GM18867 (cell line): ENCODE results near the gene BMERB1.

Source experiments
- ATAC-seq: cut with Tn5 transposase; IDR thresholded peaks from one replicate; pipeline ENCODE4 v1.9.1; 2021; ENCODE audit warnings: mild to moderate bottlenecking, moderate library complexity; ENCODE audit not compliant: unreplicated experiment

BMERB1 gene

DNA sequence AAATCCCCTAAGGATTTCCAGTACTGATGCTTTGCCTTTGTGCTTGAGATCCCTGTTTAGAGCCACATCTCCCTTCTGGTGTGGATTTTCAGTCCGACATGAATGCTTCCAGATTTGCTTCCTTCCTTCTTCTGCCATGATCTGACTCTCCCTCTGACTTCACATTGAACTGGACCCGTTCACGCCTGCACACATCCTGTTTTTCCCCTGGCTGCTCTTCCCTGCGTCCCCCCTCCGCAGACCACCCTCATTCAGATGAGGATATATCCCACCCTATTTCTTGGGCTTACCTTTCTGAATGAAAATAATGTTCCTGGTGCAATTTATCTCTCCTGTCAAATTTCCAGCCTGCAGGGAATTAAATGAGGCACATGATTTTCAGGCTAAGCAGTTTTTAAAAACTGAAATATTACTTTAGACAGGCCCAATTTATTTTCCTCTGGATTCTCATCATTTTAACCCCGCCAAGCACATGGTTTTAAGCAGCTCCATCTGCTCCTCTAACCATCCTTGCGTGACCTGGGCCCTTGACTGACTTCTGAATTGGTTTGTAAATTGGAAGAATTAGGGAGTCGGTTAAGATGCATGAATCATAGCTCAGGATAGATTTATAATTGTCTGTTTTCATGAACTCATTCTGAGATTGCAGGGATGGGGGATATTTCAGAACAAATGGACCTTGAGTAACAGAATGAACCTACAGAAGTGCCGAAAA, 59.2 kb downstream of the BMERB1 start:
- ATAC-seq: no peak

DNA sequence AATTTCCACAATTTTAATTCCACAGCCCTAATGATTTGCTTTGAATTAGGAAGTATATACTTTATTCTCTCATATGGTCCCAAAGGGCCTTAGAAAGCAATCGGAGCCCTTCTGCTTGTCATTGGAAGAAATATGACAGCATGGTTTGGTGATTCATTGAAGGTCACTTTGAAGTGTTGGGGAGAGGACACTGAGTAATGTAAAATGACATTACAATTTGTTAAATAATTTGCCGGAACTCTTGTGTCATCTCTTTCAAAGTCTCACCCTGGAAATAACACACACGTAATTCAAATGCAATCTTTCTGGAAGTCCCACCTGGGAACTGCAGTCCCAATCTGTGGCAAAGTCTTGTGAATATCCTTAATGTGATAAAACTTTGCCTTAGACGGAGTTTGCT, 59.8 kb downstream of the BMERB1 start:
- no peak for ATAC-seq

DNA sequence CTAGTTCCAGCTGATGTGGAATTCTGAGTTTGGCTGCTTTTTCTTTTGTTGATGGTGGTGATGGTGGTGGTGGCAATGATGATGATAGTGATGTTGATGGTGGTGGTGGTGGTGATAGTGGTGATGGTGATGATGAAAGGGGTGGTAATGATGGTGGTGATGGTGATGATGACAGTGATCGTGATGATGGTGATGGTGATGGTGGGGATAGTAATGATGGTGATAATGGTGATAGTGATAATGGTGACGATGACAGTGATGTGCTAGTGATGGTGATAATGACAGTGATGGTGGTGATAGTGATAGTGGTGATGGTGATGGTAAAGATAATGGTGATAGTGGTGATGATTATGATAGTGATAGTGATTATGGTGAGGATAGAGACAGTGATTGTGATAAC, 61.5 kb downstream of the BMERB1 start:
- no peak for ATAC-seq

DNA sequence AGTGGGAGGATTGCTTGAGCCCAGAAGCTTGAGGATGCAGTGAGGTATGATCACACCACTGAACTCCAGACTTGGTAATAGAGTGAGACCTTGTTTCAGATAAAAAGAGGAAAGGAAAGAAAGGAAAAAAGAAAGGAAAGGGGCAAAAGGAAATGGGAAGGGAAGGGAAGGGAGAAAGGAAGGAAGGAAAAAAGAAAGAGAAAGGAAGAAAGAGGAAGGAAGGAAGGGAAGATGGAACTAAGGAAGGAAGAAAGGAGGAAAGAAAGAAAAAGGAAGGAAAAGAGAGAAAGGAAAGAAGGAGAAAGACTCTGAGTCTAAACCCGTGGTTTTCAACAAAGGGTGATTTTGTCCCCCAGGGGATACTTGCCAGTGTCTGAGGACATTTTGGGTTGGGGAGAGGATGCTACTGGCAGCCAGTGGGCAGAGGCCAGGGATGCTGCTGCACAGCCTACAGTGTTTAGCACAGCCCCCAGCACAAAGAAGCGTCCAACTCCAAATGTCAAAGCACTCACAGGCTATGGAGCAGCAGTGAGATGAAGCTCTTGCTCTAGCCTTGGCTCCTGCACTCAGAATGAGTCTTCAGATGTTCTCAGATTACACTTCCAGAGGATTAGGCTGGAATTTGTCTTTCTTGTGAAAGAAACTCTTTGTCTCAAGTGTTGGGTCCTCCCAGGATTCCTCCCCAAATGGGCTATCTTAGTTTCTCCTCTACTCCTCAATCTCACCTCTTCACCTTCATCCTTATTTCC, 64.2 kb downstream of the BMERB1 start:
- ATAC-seq: no peak

DNA sequence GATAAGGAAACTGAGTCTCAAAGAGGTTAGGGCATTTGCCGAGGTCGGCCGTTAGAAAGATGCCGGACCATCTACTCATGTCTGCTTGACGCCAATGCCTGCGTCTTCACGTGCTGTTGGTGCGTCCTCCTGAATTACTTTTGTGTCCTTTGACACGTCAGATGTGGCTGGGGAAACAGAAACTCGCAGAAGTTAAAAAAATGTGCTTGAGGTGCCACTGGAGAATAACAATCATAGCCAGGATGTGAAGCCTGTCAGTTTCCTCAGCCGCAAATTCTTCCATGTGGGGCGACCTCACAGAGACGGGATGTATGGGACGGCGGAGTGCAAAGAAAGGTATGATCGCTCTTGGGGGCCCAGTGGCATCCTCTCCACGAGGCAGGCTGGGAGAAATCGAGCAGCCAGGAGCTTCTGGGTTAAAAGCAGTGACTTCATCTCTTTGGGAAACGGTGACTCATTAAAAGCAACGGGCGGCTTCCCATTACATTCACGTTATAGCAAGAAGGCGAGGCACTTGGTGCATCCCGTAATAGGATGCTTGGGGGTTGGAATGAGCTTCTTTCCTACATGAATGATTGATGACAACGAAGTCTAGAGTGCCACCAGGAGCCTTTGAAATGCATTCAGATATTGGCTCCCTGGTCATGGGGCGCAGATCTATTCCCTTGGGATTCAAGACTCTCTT, 67.8 kb downstream of the BMERB1 start:
- ATAC-seq: no peak

DNA sequence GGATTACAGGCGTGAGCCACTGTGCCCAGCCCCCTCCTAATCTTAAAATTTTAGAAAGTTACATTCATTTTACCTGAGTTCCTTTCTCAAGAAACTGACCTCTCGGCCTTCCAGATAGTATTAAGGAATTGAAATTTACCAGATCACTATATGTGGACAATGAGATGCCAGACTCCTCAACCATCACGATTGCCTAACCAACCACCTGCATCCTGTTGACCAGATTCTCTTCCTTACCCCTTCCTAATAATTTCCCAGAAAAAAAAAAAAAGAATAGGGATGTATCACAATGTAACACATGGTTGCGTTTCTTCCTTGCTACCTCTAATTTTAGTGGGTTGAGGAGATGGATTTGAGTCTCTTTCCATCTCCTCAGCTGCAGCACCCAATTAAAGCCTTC, 72.1 kb downstream of the BMERB1 start:
- ATAC-seq: no peak

DNA sequence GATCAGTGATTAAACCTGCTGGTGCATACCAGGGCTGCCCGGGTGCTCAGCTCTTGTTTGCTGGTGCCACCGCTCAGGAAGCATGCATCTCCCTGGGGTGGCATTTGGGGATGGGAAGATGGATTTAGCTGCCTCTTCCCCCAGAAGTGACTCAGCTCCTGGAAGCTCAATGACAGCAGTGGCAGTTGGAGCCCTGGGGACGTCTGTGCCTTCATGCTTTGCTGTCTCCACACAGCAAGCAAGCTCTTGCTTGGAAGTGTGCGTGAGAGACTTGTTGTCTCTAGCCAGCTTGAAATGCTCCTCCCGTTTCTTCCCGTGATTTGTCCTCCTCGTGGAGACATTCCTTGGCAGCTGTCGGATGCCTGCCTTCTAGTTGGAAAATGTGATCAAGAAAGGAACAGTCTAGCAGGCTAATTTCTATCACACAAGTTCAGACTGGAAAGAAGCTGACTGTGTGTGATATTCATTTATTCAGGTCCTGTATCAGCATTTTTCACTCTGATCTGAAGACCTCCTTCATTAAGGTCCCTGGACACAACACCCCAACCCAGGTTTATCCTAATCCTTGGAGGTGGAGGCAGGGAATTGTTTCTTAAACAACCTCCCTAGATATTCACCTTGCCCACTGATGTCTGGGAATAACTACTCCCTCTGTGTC, 73.0 kb downstream of the BMERB1 start:
- no peak for ATAC-seq

DNA sequence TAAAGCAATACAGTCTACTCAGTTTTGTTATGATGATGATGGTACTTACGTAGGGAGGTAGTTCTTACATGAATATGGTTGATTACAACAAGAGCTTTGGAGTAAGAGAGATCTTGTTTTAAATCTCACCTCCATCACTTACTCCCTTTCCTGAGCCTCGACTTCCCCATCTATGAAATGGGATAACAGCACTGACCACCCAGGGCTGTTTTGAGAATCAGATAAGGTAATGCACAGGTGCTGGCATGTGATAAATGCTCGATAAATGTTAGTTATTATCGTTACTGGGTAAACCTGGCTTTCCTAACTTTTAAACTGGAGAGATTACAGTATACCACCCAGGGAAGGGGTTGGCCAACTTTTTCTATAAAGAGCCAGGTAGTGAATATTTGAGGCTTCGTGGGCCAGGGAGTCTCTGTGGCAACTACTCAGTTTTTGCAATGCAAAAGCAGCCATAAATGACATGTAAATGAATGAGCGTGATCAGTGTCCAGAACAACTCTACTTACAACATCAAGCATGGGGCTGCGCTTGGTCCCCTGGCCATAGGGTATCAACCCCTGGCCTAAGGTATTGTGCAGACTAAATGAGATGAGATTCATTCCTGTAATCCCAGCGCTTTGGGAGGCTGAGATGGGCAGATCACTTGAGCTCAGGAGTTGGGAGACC, 73.7 kb downstream of the BMERB1 start:
- ATAC-seq: no peak

DNA sequence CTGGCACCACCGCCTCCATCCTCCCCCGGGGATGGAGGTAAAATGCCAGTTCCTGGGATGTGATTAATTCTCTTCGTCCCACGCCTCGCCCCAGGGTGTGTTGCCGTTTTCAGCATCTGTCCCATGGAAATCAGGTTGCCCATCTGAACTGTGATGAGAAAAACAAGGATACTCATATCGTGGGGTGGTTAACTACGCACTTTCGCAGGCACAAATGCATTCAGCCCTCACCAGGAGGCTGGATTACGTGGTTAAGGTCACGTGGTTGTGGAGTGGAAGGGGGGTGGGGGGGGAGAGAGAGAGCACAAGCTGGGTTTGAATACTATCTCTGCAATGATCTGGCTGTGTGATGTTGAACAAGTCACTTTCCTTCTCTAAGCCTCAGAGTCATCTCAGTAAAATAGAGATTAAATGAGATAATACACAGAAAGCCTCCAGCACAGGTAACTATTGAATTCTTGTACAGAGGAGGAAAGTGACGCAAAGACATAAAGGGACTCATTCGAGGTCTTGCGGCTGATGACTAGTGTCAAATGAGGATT, 74.7 kb downstream of the BMERB1 start:
- ATAC-seq: no peak

DNA sequence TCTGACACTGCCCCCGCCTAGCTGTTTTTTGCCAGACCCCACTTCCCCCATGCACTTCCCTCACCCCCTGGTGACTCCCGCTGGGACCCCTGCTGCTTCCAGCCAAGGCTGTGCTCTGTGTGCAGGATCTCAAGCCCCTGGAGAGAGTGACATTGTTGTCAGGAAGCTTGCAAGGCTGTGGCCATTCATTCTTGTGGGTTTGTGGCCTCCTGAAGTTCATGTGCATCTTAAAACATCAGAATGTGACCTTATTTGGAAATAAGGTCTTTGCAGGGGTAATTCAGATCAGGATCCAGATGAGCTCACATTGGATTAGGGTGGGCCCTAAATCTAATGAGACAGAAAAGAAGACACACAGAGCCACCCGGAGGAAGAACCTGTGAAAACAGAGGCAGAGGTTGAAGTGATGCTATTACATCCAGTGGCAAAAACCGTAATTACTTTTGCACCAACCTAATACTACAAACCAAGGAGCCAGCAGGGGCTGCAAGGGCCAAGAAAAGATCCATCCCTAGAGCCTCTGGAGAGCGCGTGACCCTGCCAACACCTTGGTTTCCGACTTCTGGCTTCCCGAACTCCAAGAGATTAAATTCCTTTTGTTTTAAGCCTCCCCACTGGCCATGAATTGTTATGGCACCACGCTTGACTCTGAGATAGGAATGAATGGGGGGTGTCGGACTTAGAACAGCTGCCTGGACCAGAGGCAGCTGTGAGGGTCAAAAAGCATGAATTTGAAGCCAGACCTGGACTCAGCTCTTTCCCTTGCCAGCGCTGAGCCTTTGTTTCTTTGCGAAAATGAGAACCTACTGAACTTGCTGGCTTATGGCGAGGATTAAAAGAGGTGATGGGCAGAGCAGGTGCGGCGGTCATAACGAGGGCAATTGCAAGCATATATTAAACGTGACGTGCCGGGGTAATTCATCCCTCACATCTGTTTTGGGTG, 75.5 kb downstream of the BMERB1 start:
- ATAC-seq: no peak

DNA sequence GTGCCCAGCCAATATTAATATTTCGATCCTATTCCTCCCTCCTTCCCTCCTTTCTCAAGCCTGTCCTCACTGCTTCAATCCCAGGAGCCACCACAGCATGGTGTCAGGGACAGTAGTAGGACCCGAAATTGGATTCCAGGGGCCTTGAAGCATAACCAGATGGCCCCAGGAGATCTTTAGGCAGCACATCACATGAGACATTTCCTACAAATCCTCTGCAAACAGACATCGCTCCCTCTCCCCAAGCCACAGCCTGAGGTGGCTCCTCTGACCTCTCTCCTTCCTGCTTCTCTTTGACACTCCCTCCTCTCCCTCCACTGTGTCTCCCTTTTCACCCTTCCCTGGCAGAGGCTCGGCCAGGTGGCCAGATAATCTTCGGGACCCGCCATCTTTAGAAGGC, 76.6 kb downstream of the BMERB1 start:
- no peak for ATAC-seq

DNA sequence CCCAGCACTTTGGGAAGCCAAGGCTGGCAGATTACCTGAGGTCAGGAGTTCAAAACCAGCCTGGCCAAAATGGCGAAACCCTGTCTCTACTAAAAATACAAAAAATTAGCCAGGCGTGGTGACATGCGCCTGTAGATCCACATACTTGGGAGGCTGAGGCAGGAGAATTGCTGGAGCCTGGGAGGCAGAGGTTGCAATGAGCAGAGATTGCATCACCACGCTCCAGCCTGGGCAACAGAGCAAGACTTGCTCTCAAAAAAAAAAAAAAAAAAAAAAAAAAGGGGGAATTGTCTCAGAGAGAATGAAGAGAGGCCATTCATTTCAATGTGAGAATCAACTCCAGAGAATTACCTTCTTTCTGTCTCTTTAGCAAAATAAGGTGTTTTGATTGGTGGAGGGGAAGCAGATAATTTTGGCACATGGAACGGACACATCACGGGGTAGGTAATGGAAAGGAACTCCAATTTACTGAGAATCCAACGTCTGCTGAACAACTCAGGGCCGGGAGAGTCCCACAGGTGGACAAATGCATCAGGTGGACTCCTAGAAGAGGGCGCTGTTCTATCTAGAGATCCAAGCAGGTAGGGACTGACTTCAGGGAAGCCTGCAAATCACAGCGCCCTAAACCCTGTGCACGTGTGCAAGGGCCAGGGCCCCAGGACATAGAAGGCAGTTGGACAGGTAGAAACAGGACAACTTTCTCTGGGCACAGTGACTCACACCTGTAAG, 77.5 kb downstream of the BMERB1 start:
- no peak for ATAC-seq

DNA sequence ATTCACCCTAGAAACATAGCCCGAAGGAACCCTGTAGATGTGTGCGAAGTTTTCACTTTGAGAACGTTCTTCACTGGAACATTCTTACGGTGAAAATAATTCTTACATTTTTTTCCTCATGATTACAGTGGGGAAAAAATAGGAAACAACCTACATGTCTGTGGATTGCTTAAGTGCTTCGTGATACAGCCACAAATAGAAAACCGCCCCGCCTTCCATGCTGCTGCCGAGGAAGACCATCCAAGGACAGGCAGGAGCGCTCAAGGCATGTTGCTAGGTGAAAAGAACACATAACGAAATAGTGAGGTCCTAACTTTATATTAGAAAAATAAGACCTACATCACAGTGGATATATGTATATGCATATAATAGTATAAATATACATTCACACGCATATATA, 78.8 kb downstream of the BMERB1 start:
- no peak for ATAC-seq

DNA sequence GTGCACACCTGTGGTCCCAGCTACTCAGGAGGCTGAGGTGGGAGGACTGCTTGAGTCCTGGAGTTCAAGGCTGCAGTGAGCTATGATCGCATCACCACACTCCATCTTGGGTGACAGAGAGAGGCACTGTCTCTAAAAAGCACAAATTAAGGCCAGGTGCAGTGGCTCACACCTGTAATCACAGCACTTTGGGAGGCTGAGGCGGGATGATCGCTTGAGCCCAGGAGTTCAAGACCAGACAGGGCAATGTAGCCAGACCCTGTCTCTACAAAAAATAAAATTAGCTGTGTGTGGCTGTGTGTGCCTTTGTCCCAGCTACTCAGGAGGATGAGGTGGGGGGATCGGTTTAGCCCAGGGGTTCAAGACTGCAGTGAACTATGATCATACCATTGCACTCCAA, 81.6 kb downstream of the BMERB1 start:
- no peak for ATAC-seq

DNA sequence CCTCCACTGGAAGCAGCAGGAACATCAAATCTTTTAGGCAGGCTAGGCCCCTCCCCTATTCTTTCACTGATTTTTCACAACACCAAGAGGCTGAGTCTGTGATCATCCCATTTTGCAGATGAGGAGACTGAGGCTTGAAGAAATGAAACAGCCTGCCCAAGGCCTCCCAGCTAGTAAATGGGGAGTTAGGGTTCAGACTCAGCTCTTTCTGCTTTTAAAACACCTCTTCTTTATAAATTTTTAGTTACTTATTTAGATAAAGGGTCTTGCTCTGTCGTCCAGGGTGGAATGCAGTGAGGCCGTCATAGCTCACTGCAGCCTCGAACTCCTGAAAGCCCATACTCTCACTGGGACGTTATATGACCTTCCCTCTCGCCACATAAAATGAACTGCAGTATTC, 82.2 kb downstream of the BMERB1 start:
- no peak for ATAC-seq

DNA sequence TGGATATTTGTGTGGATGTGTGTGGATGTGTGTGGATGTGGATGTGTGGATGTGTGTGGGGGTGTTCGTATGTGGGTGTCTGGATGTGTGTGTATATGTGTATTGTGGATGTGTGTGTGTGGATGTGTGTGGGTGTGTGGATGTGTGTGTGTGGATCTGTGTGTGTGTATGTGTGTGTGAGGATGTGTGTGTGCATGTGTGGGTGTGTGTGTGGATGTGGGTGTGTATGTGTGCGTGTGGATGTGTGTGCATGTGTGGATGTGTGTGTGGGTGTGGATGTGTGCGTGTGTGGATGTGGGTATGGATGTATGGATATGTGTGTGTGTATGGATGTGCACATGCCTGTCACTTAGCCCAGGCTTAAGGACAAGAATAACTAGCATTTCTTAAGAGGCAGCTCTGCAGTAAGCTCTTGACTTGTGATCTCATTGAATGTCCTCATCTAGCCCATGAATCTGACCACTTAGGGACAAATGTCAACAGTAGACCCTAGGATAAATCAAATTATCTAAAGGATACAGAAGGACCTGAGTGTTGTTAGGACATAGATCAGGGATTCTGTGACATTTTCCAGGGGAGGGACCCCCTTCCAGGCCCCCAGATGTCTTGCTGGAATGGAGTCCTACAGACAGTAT, 83.5 kb downstream of the BMERB1 start:
- no peak for ATAC-seq

DNA sequence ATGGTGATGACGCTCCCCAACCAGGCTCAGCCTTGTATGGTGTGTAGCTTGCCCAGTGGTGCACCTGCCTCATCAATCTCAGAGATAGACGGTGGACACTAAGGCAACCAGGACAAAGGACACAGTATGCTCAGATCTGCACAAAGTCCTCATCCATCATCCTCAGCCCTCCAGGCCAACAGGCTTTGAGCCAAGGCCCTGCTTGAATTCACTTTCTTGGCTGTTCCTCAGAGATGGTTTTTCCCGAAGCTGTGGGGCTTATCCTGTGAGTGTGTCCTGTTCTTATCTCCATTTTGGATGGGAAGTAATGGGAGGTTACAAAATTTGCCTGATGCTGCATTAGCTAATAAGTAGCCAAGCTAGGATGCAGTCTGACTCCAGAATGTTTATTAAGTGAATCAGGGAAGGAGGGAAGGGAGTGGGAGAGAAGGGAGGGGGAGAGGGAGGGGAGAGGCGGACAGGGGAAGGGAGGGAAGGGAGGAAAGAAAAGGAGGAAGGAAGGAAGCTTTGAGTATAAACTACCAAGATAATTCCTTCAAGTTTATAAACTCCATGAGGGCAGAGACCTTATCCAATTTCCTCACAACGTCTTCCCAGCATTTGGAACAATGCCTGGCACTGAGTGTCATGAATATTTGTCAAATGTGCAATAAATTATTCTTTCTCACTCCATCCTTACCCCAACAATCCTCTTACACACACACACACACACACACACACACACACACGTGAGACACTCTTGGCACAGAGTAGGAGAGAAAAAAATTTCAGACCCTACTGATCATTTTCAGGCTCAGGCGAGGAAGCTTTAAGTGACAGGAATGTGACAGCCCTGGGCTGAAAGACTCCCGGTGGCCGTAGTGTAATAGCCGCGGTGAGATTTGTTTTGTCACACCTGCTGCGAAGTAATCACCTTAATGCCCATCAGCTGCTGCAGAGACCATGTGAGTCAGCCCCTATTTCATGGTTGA, 84.3 kb downstream of the BMERB1 start:
- ATAC-seq: no peak
